SK-N-SH (cell line): ENCODE data around the gene PLAAT4. TPM values are rescaled to one million over a fixed set of nuclear protein-coding genes. Genes with fewer than 3 reads are reported as not detected.

ENCODE experiments used
- CTCF ChIA-PET: fragments of 300-600, 350-600 bp; formaldehyde crosslinking; extraction: SDS; loops from one replicate; lab custom pipeline; 2021; lab: Yijun Ruan, JAX
- POLR2A ChIA-PET: fragments of 350-600 bp; sonication (Branson Sonifier 250); formaldehyde crosslinking; extraction: SDS; loops from one replicate; lab custom pipeline; 2020; ENCODE audit warnings: antibody characterized with exemption, inconsistent platforms; lab: Yijun Ruan, JAX
- DNase-seq: peaks from one replicate; pipeline ENCODE4 v3.0.0; 2012
- H2AFZ ChIP-seq: fragments of 200-600 bp; sonication (generic); 2 replicates; pipeline ENCODE4 v1.8.1; 2016; ENCODE audit warnings: antibody characterized with exemption, mild to moderate bottlenecking, low read depth
- H3F3A ChIP-seq: fragments of 200-600 bp; sonication (generic); replicated peaks from 2 replicates; pipeline ENCODE3; 2016; ENCODE audit warnings: antibody characterized with exemption, mild to moderate bottlenecking; ENCODE audit not compliant: insufficient read depth
- H3K27ac ChIP-seq, 2 experiments: fragments of 200-500 bp in 1 of 2; fragments of 200-600 bp in 1 of 2; sonication (Bioruptor generic) in 1 of 2; sonication (generic), shearing (Covaris generic) in 1 of 2; 2 replicates each; pipeline versions ENCODE4 v1.5.1 to v1.6.1; 2014 to 2016; ENCODE audit warnings: low read depth in 2 of 2, inconsistent platforms in 1 of 2, low read length in 1 of 2, mild to moderate bottlenecking in 1 of 2, mixed read lengths in 1 of 2
- H3K27me3 ChIP-seq: fragments of 200-600 bp; sonication (generic), shearing (Covaris generic); 2 replicates; pipeline ENCODE4 v1.6.1; 2016; ENCODE audit warnings: mixed run types; ENCODE audit not compliant: insufficient read depth
- H3K36me3 ChIP-seq, 2 experiments: fragments of 200-500 bp in 1 of 2; fragments of 200-600 bp in 1 of 2; sonication (Bioruptor generic) in 1 of 2; sonication (generic) in 1 of 2; replicated peaks in 1 of 2; 2 replicates each; pipeline versions ENCODE3 to v1.5.1; 2014 to 2016; ENCODE audit warnings: low read length in 1 of 2, mild to moderate bottlenecking in 1 of 2; ENCODE audit not compliant: insufficient read depth in 2 of 2, control insufficient read depth in 1 of 2
- H3K4me1 ChIP-seq, 2 experiments: fragments of 200-500 bp in 1 of 2; fragments of 200-600 bp in 1 of 2; sonication (Bioruptor generic) in 1 of 2; sonication (generic), shearing (Covaris generic) in 1 of 2; 2 replicates each; pipeline versions ENCODE4 v1.5.1 to v1.6.1; 2014 to 2016; ENCODE audit warnings: low read depth in 1 of 2, low read length in 1 of 2, mixed run types in 1 of 2; ENCODE audit not compliant: insufficient read depth in 2 of 2, control insufficient read depth in 1 of 2
- H3K4me2 ChIP-seq: fragments of 200-600 bp; sonication (generic), shearing (Covaris generic); 2 replicates; pipeline ENCODE4 v1.6.1; 2017; ENCODE audit warnings: mixed run types
- H3K4me3 ChIP-seq, 2 experiments: fragments of 200-500 bp in 1 of 2; fragments of 200-600 bp in 1 of 2; sonication (Bioruptor generic) in 1 of 2; sonication (generic), shearing (Covaris generic) in 1 of 2; 2 replicates each; pipeline versions ENCODE4 v1.5.1 to v1.8.1; 2014 to 2016; ENCODE audit warnings: low read depth in 2 of 2, inconsistent platforms in 1 of 2, low read length in 1 of 2, mild to moderate bottlenecking in 1 of 2, mixed read lengths in 1 of 2, moderate library complexity in 1 of 2
- H3K79me2 ChIP-seq: fragments of 200-600 bp; sonication (generic); 2 replicates; pipeline ENCODE4 v1.8.1; 2017; ENCODE audit warnings: mild to moderate bottlenecking; ENCODE audit not compliant: insufficient read depth
- H3K9ac ChIP-seq: fragments of 200-600 bp; sonication (generic); 2 replicates; pipeline ENCODE4 v1.6.1; 2017; ENCODE audit warnings: mixed run types
- H3K9me2 ChIP-seq: fragments of 200-600 bp; sonication (generic); 2 replicates; pipeline ENCODE4 v1.6.1; 2017; ENCODE audit warnings: mixed run types
- H3K9me3 ChIP-seq: fragments of 200-600 bp; sonication (generic); 2 replicates; pipeline ENCODE4 v1.6.1; 2017; ENCODE audit warnings: mixed run types, mild to moderate bottlenecking, moderate library complexity
- H4K20me1 ChIP-seq: fragments of 200-600 bp; sonication (generic); 2 replicates; pipeline ENCODE4 v1.6.1; 2017; ENCODE audit warnings: mild to moderate bottlenecking, mixed run types; ENCODE audit not compliant: insufficient read depth
- CHD2 ChIP-seq: fragments of 150-350 bp; IDR thresholded peaks from 2 replicates; pipeline ENCODE4 v1.6.1; 2018; ENCODE audit warnings: low read length; ENCODE audit not compliant: partially characterized antibody
- FOSL2 ChIP-seq: IDR thresholded peaks from 2 replicates; pipeline ENCODE4 v1.4.0; 2012; ENCODE audit warnings: low read depth, mild to moderate bottlenecking, moderate library complexity, borderline replicate concordance
- FOXJ3 ChIP-seq: sonication (generic); formaldehyde crosslinking; IDR thresholded peaks from 2 replicates; pipeline ENCODE4 v1.5.1; 2020; ENCODE audit warnings: mild to moderate bottlenecking, missing genetic modification reagents
- FOXM1 ChIP-seq: IDR thresholded peaks from 2 replicates; pipeline ENCODE4 v1.4.0; 2012; ENCODE audit warnings: low read depth, mild to moderate bottlenecking
- GATA2 ChIP-seq: sonication (generic); formaldehyde crosslinking; IDR thresholded peaks from 2 replicates; pipeline ENCODE4 v1.5.0; 2020; ENCODE audit warnings: mild to moderate bottlenecking, missing genetic modification reagents
- JUND ChIP-seq: IDR thresholded peaks from 2 replicates; pipeline ENCODE4 v1.4.0; 2012
- MXI1 ChIP-seq: IDR thresholded peaks from 2 replicates; pipeline ENCODE4 v1.6.1; 2012; ENCODE audit warnings: mild to moderate bottlenecking, low read depth, low read length, improper control_type of control experiment
- NFIC ChIP-seq: IDR thresholded peaks from 2 replicates; pipeline ENCODE4 v1.4.0; 2012; ENCODE audit warnings: borderline replicate concordance
- RXRA ChIP-seq: IDR thresholded peaks from 2 replicates; pipeline ENCODE4 v1.4.0; 2012; ENCODE audit warnings: low read depth, mild to moderate bottlenecking, borderline replicate concordance
- TEAD4 ChIP-seq: IDR thresholded peaks from 2 replicates; pipeline ENCODE4 v1.4.0; 2012; ENCODE audit warnings: mild to moderate bottlenecking, borderline replicate concordance; ENCODE audit not compliant: insufficient read depth
- WGBS: methylation state at CpG from one replicate; pipeline ENCODE4 v1.1.6; 2017; ENCODE audit warnings: low lambda C conversion rate; 5-methylcytosine and 5-hydroxymethylcytosine counted together
- polyA plus RNA-seq, 3 experiments: library from polyadenylated mRNA; depleted of rRNA; stranded (reverse); fragments of >200 nt; gene quantifications; 2 replicates each; pipeline ENCODE4 v1.2.3, GENCODE V29; 2012
- TF ChIP-seq, protein P1 (sequence below): IDR thresholded peaks from 2 replicates; pipeline ENCODE4 v1.4.0; 2012; ENCODE audit warnings: low read depth, borderline replicate concordance
- TF ChIP-seq, protein P2 (sequence below): IDR thresholded peaks from 2 replicates; pipeline ENCODE4 v1.4.0; 2012; ENCODE audit warnings: low read depth, borderline replicate concordance
- TF ChIP-seq, protein P3 (sequence below): IDR thresholded peaks from 2 replicates; pipeline ENCODE4 v1.6.1; 2012; ENCODE audit warnings: mild to moderate bottlenecking, low read depth, low read length, moderate library complexity

Gene PLAAT4
- polyA plus RNA-seq, 1 of the 3 experiments (the other 2 are of a cell fraction) = 5.6 TPM

DNA sequence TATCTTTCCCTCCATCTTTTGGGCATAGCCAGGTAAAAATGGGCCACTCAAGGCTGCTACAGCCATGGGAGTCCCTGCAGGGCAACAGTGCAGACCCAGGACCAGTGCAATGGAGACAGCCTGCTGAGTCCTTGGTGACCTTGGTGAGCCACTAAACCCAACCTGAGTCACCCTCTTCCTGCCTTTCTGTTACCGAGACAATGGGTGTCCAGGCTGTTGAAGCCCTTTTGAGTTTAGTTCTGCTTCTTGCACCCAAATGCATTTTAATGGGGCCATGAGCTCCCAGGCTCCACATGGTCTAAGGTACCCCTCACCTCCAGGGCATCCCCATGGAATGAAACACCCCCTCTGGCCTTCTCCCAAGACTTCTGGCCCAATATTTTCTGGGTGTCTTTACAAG is 874 bp upstream of the PLAAT4 start:
- WGBS = 100% methylated on average over 1 of the region's 1 CpG
- no peaks in the 10 kb centered on the region for H3K27me3 ChIP-seq
- POLR2A ChIA-PET = no interaction called here
- H3K79me2 ChIP-seq = no peaks in the 10 kb centered on the region
- H2AFZ ChIP-seq = no peak overlapping the region
- DNase-seq = no peak
- H3F3A ChIP-seq = no peaks in the 10 kb centered on the region
- H3K4me1 ChIP-seq = peaks cover 0 to 16% of the 10 kb centered on the region in 2 experiments; a peak in 1 of 4 replicates
- H3K9me2 ChIP-seq = no peaks in the 10 kb centered on the region
- H3K4me3 ChIP-seq = no peak overlapping the region
- no peak for TF ChIP-seq TEAD4
- no peak for TF ChIP-seq CHD2
- no peak for TF ChIP-seq NFIC
- TF ChIP-seq, protein P1, sequence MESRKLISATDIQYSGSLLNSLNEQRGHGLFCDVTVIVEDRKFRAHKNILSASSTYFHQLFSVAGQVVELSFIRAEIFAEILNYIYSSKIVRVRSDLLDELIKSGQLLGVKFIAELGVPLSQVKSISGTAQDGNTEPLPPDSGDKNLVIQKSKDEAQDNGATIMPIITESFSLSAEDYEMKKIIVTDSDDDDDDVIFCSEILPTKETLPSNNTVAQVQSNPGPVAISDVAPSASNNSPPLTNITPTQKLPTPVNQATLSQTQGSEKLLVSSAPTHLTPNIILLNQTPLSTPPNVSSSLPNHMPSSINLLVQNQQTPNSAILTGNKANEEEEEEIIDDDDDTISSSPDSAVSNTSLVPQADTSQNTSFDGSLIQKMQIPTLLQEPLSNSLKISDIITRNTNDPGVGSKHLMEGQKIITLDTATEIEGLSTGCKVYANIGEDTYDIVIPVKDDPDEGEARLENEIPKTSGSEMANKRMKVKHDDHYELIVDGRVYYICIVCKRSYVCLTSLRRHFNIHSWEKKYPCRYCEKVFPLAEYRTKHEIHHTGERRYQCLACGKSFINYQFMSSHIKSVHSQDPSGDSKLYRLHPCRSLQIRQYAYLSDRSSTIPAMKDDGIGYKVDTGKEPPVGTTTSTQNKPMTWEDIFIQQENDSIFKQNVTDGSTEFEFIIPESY = no peak
- TF ChIP-seq MXI1 = no peak
- no peak for TF ChIP-seq GATA2
- no peak for TF ChIP-seq FOXJ3 (CRISPR knock-in tag)
- TF ChIP-seq RXRA = no peak
- TF ChIP-seq FOXM1 = no peak
- TF ChIP-seq, protein P2, sequence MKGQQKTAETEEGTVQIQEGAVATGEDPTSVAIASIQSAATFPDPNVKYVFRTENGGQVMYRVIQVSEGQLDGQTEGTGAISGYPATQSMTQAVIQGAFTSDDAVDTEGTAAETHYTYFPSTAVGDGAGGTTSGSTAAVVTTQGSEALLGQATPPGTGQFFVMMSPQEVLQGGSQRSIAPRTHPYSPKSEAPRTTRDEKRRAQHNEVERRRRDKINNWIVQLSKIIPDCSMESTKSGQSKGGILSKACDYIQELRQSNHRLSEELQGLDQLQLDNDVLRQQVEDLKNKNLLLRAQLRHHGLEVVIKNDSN = no peak
- TF ChIP-seq FOSL2 = no peak
- TF ChIP-seq JUND = no peak
- TF ChIP-seq, protein P3, sequence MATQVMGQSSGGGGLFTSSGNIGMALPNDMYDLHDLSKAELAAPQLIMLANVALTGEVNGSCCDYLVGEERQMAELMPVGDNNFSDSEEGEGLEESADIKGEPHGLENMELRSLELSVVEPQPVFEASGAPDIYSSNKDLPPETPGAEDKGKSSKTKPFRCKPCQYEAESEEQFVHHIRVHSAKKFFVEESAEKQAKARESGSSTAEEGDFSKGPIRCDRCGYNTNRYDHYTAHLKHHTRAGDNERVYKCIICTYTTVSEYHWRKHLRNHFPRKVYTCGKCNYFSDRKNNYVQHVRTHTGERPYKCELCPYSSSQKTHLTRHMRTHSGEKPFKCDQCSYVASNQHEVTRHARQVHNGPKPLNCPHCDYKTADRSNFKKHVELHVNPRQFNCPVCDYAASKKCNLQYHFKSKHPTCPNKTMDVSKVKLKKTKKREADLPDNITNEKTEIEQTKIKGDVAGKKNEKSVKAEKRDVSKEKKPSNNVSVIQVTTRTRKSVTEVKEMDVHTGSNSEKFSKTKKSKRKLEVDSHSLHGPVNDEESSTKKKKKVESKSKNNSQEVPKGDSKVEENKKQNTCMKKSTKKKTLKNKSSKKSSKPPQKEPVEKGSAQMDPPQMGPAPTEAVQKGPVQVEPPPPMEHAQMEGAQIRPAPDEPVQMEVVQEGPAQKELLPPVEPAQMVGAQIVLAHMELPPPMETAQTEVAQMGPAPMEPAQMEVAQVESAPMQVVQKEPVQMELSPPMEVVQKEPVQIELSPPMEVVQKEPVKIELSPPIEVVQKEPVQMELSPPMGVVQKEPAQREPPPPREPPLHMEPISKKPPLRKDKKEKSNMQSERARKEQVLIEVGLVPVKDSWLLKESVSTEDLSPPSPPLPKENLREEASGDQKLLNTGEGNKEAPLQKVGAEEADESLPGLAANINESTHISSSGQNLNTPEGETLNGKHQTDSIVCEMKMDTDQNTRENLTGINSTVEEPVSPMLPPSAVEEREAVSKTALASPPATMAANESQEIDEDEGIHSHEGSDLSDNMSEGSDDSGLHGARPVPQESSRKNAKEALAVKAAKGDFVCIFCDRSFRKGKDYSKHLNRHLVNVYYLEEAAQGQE = no peak
- no peak overlapping the region for H3K9ac ChIP-seq
- H4K20me1 ChIP-seq = no peaks in the 10 kb centered on the region
- no peaks in the 10 kb centered on the region for H3K36me3 ChIP-seq
- H3K27ac ChIP-seq = no peak overlapping the region
- CTCF ChIA-PET = interaction anchor here (1.5 kb wide), 1 partner anchor 56 kb away, joined by 6 read pairs; no protein-coding TSS in a partner anchor
- H3K4me2 ChIP-seq = no peak overlapping the region
- no peaks in the 10 kb centered on the region for H3K9me3 ChIP-seq
